H1 (cell line): Measurements from ENCODE around the gene FMC1. TPM values are rescaled to one million over a fixed set of nuclear protein-coding genes. Genes with fewer than 3 reads are reported as not detected.

Experiments used
- CTCF ChIA-PET: fragments of 300-600 bp; sonication (Branson Sonifier 250); formaldehyde crosslinking; loops from one replicate; lab custom pipeline; 2021; ENCODE audit not compliant: partially characterized antibody; lab: Charles Lee
- POLR2A ChIA-PET: fragments of 300-600 bp; sonication (Branson Sonifier 250); formaldehyde crosslinking; loops from one replicate; lab custom pipeline; 2021; ENCODE audit warnings: inconsistent platforms; ENCODE audit not compliant: partially characterized antibody; lab: Charles Lee
- DNase-seq, 2 experiments: peaks; one replicate each; pipeline versions ENCODE4 v3.0.0 to v3.0.0-alpha.2; 2010 to 2022; ENCODE audit warnings: low spot score in 2 of 2, low read depth in 1 of 2, mixed read lengths in 1 of 2
- FAIRE-seq: peaks from 2 replicates; lab custom pipeline; 2011; peaks lifted over from hg19 to GRCh38; lab: Jason Lieb, UNC
- H2AFZ ChIP-seq: 2 replicates; pipeline ENCODE4 v1.8.1; 2012; ENCODE audit warnings: low read length, inconsistent platforms
- H2AK5ac ChIP-seq: 2 replicates; pipeline ENCODE4 v1.6.1; 2013; ENCODE audit warnings: low read depth, low read length
- H2BK120ac ChIP-seq: replicated peaks from 2 replicates; pipeline ENCODE3; 2013; ENCODE audit warnings: low read depth, low read length, inconsistent platforms
- H2BK12ac ChIP-seq: 2 replicates; pipeline ENCODE4 v1.6.1; 2013; ENCODE audit warnings: low read depth, low read length
- H2BK15ac ChIP-seq: 2 replicates; pipeline ENCODE4 v1.6.1; 2013; ENCODE audit warnings: low read length
- H2BK20ac ChIP-seq: 2 replicates; pipeline ENCODE4 v1.6.1; 2013; ENCODE audit warnings: low read length
- H2BK5ac ChIP-seq: 2 replicates; pipeline ENCODE4 v1.6.1; 2013; ENCODE audit warnings: low read depth, low read length
- H3K14ac ChIP-seq: 2 replicates; pipeline ENCODE4 v1.6.1; 2013; ENCODE audit warnings: inconsistent platforms; ENCODE audit not compliant: insufficient read length
- H3K18ac ChIP-seq: 2 replicates; pipeline ENCODE4 v1.6.1; 2013; ENCODE audit warnings: low read length; ENCODE audit errors: extremely low read depth
- H3K23ac ChIP-seq: 2 replicates; pipeline ENCODE4 v1.6.1; 2013; ENCODE audit warnings: inconsistent platforms; ENCODE audit not compliant: insufficient read length
- H3K23me2 ChIP-seq: 2 replicates; pipeline ENCODE4 v1.6.1; 2013; ENCODE audit warnings: low read depth, low read length
- H3K27ac ChIP-seq: 2 replicates; pipeline ENCODE4 v1.6.1; 2011; ENCODE audit warnings: low read depth, low read length, inconsistent platforms
- H3K27me3 ChIP-seq, 4 experiments: replicated peaks in 1 of 4; 1 replicate in 1 of 4; 2 replicates in 3 of 4; pipeline versions ENCODE4 v1.6.1 to v1.8.1; 2011 to 2013; ENCODE audit warnings: low read length in 3 of 4, mild to moderate bottlenecking in 3 of 4, inconsistent platforms in 2 of 4, mixed read lengths in 2 of 4, moderate library complexity in 1 of 4; ENCODE audit not compliant: control insufficient read depth in 3 of 4, insufficient read depth in 3 of 4; ENCODE audit errors: extremely low read depth in 1 of 4
- H3K36me3 ChIP-seq, 4 experiments: 2 replicates each; pipeline versions ENCODE4 v1.6.1 to v1.8.1; 2011 to 2013; ENCODE audit warnings: mild to moderate bottlenecking in 4 of 4, low read length in 3 of 4, moderate library complexity in 2 of 4, control low read depth in 1 of 4, inconsistent platforms in 1 of 4; ENCODE audit not compliant: insufficient read depth in 4 of 4, control insufficient read depth in 2 of 4
- H3K4ac ChIP-seq: replicated peaks from 2 replicates; pipeline ENCODE3; 2013; ENCODE audit warnings: low read length, low read depth, mixed read lengths, inconsistent platforms; ENCODE audit not compliant: insufficient read length
- H3K4me1 ChIP-seq, 4 experiments: replicated peaks in 1 of 4; 1 replicate in 1 of 4; 2 replicates in 3 of 4; pipeline versions ENCODE4 v1.6.1 to v1.8.1; 2011 to 2013; ENCODE audit warnings: low read length in 3 of 4, inconsistent platforms in 2 of 4, mixed read lengths in 1 of 4; ENCODE audit not compliant: insufficient read depth in 4 of 4, control insufficient read depth in 3 of 4
- H3K4me2 ChIP-seq, 2 experiments: 2 replicates each; pipeline versions ENCODE4 v1.6.1 to v1.8.1; 2011 to 2013; ENCODE audit warnings: low read depth in 2 of 2, low read length in 2 of 2, control low read depth in 1 of 2, inconsistent platforms in 1 of 2, mild to moderate bottlenecking in 1 of 2; ENCODE audit not compliant: insufficient read depth in 1 of 2
- H3K4me3 ChIP-seq, 4 experiments: fragments of 200-600, 300-600 bp in 1 of 4; sonication (generic), shearing (Covaris generic), sonication (Bioruptor Twin) in 1 of 4; 2 replicates each; pipeline versions ENCODE4 v1.5.1 to v1.8.1; 2011 to 2016; ENCODE audit warnings: low read length in 4 of 4, low read depth in 3 of 4, control low read depth in 2 of 4, inconsistent platforms in 2 of 4, mild to moderate bottlenecking in 2 of 4, mixed read lengths in 1 of 4, moderate library complexity in 1 of 4; ENCODE audit not compliant: insufficient read depth in 2 of 4; ENCODE audit errors: extremely low read depth in 1 of 4
- H3K56ac ChIP-seq: replicated peaks from 2 replicates; pipeline ENCODE3; 2013; ENCODE audit warnings: low read depth, mild to moderate bottlenecking, mixed read lengths, low read length, inconsistent platforms; ENCODE audit not compliant: insufficient read length
- H3K79me1 ChIP-seq: 2 replicates; pipeline ENCODE4 v1.6.1; 2013; ENCODE audit warnings: low read depth, low read length, control low read depth
- H3K79me2 ChIP-seq, 2 experiments: 2 replicates each; pipeline versions ENCODE4 v1.6.1 to v1.8.1; 2012 to 2013; ENCODE audit warnings: low read length in 2 of 2, mild to moderate bottlenecking in 2 of 2, inconsistent platforms in 1 of 2; ENCODE audit not compliant: insufficient read depth in 2 of 2, control insufficient read depth in 1 of 2
- H3K9ac ChIP-seq, 4 experiments: replicated peaks in 1 of 4; 1 replicate in 1 of 4; 2 replicates in 3 of 4; pipeline versions ENCODE4 v1.6.1 to v1.8.1; 2011 to 2013; ENCODE audit warnings: low read depth in 3 of 4, low read length in 3 of 4, control low read depth in 2 of 4, mild to moderate bottlenecking in 2 of 4, moderate library complexity in 2 of 4, inconsistent platforms in 1 of 4; ENCODE audit errors: extremely low read depth in 1 of 4
- H3K9me3 ChIP-seq, 2 experiments: 2 replicates each; pipeline versions ENCODE4 v1.6.1 to v1.8.1; 2012 to 2013; ENCODE audit warnings: mild to moderate bottlenecking in 2 of 2, moderate library complexity in 2 of 2, control low read depth in 1 of 2, inconsistent platforms in 1 of 2, low read depth in 1 of 2, low read length in 1 of 2, mixed read lengths in 1 of 2; ENCODE audit not compliant: insufficient read depth in 2 of 2
- H4K20me1 ChIP-seq, 2 experiments: replicated peaks in 1 of 2; 2 replicates each; pipeline versions ENCODE3 to v1.8.1; 2011 to 2013; ENCODE audit warnings: inconsistent platforms in 2 of 2, low read length in 2 of 2, mild to moderate bottlenecking in 1 of 2; ENCODE audit not compliant: insufficient read depth in 2 of 2, control insufficient read depth in 1 of 2
- H4K5ac ChIP-seq: 2 replicates; pipeline ENCODE4 v1.6.1; 2013; ENCODE audit warnings: low read length, low read depth, mixed read lengths, inconsistent platforms; ENCODE audit not compliant: insufficient read length
- H4K8ac ChIP-seq: 2 replicates; pipeline ENCODE4 v1.8.0; 2013; ENCODE audit warnings: mild to moderate bottlenecking, moderate library complexity, low read length, inconsistent platforms; ENCODE audit not compliant: insufficient read depth; ENCODE audit errors: extremely low read depth
- H4K91ac ChIP-seq: replicated peaks from 2 replicates; pipeline ENCODE3; 2013; ENCODE audit warnings: low read length, mixed read lengths, inconsistent platforms; ENCODE audit not compliant: insufficient read length
- ASH2L ChIP-seq: fragments of 200-600, 300-600 bp; sonication (generic); IDR thresholded peaks from one replicate; pipeline ENCODE4 v1.7.1; 2017; ENCODE audit warnings: low read length
- GABPA ChIP-seq: IDR thresholded peaks from 2 replicates; pipeline ENCODE4 v1.6.1; 2011; ENCODE audit warnings: mild to moderate bottlenecking, low read length, moderate library complexity, borderline replicate concordance; ENCODE audit not compliant: insufficient read depth
- GTF2F1 ChIP-seq: IDR thresholded peaks from 2 replicates; pipeline ENCODE4 v1.6.1; 2012; ENCODE audit warnings: low read depth, low read length, improper control_type of control experiment, borderline replicate concordance
- JUND ChIP-seq: IDR thresholded peaks from 2 replicates; pipeline ENCODE4 v1.6.1; 2011; ENCODE audit warnings: mild to moderate bottlenecking, improper control_type of control experiment, low read length
- KDM1A ChIP-seq: fragments of 200-600, 300-600 bp; sonication (generic); IDR thresholded peaks from 2 replicates; pipeline ENCODE4 v1.7.1; 2016; ENCODE audit warnings: mild to moderate bottlenecking, low read length, borderline replicate concordance
- NRF1 ChIP-seq: IDR thresholded peaks from 2 replicates; pipeline ENCODE4 v1.6.1; 2011; ENCODE audit warnings: mild to moderate bottlenecking, low read depth, low read length, improper control_type of control experiment
- PHF8 ChIP-seq: fragments of 200-600 bp; sonication (generic); conservative IDR thresholded peaks from 2 replicates; pipeline ENCODE4 v1.7.1; 2012; ENCODE audit warnings: low read depth, mild to moderate bottlenecking, inconsistent platforms, low read length, moderate library complexity
- POLR2AphosphoS5 ChIP-seq: IDR thresholded peaks from 2 replicates; pipeline ENCODE4 v1.6.1; 2011; ENCODE audit warnings: low read depth, low read length
- RAD21 ChIP-seq, 2 experiments: IDR thresholded peaks in 1 of 2; conservative IDR thresholded peaks in 1 of 2; 2 replicates each; pipeline ENCODE4 v1.6.1; 2011; ENCODE audit warnings: low read depth in 2 of 2, low read length in 2 of 2, improper control_type of control experiment in 1 of 2, inconsistent platforms in 1 of 2, mild to moderate bottlenecking in 1 of 2, moderate library complexity in 1 of 2
- SIRT6 ChIP-seq: IDR thresholded peaks from one replicate; pipeline ENCODE4 v1.7.1; 2012; ENCODE audit warnings: low read length, inconsistent platforms
- SRF ChIP-seq: IDR thresholded peaks from 2 replicates; pipeline ENCODE4 v1.6.1; 2011; ENCODE audit warnings: mild to moderate bottlenecking, low read depth, low read length, moderate library complexity
- TBP ChIP-seq: IDR thresholded peaks from 2 replicates; pipeline ENCODE4 v1.6.1; 2011; ENCODE audit warnings: low read depth, low read length, improper control_type of control experiment
- USF2 ChIP-seq: IDR thresholded peaks from 2 replicates; pipeline ENCODE4 v1.6.1; 2011; ENCODE audit warnings: low read length, improper control_type of control experiment
- ZNF274 ChIP-seq: IDR thresholded peaks from 2 replicates; pipeline ENCODE4 v1.7.0; 2012; ENCODE audit warnings: low read length, borderline replicate concordance; ENCODE audit errors: extremely low read depth
- WGBS, 2 experiments: shearing (Covaris generic) in 1 of 2; methylation state at CpG; one replicate each; pipeline versions ENCODE4 v1.1.6 to v1.1.7; 2013 to 2015; ENCODE audit warnings: low lambda C conversion rate in 2 of 2, mixed read lengths in 2 of 2, inconsistent platforms in 1 of 2, low coverage in 1 of 2, missing lambda C conversion rate in 1 of 2; ENCODE audit not compliant: insufficient replicate concordance in 2 of 2, insufficient coverage in 1 of 2, insufficient read length in 1 of 2; ENCODE audit errors: extremely low coverage in 1 of 2, missing lambda C conversion rate in 1 of 2; 5-methylcytosine and 5-hydroxymethylcytosine counted together
- polyA plus RNA-seq, 7 experiments: library from polyadenylated mRNA; depleted of rRNA in 3 of 7; stranded (reverse) in 5 of 7; unstranded in 2 of 7; fragments of >200 nt in 5 of 7; fragments of 200-250 nt in 2 of 7; gene quantifications; 1 replicate in 5 of 7; 2 replicates in 1 of 7; 4 replicates in 1 of 7; pipeline versions ENCODE4 v1.2.1 to v1.2.3, GENCODE V29; 2011 to 2013; ENCODE audit warnings: missing spikeins in 2 of 7, mixed read lengths in 2 of 7
- total RNA-seq: library from RNA; stranded (reverse); fragmentation: NEBNext Ultra II Directional; extraction: Animal tissue kit (Norgen Biotek cat#: 25700); gene quantifications from 2 replicates; pipeline ENCODE4 v1.2.1, GENCODE V29; 2021

FMC1 gene
- total and polyA plus RNA-seq, 2 of the 8 experiments (the other 6 are each of a cell fraction or from before 2014, with no cell fraction given) = 15.8 to 28.4 TPM

DNA sequence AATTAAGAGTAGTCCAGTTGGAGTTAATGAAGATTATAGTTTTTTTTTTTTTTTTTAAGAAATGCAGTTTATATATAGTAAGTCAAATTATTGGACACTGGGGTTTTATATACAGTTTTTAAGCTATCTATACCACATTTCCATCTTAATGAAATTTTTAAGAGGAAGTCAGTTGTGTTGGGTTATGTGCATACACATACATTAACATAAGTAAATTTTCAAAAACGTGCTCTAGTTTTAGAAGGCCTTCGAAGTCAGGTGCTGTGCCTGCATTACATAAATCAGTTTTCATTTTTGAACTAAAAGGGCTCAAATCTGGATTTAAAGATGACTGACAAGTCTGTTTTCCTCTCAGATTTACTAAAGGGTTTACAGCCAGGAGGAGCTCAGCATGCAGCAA is 47.6 kb upstream of the FMC1 start:
- no peak overlapping the region for H2AK5ac ChIP-seq
- no peak overlapping the region for H3K9ac ChIP-seq
- H3K4me1 ChIP-seq = no peaks in the 10 kb centered on the region
- H3K23ac ChIP-seq = no peak overlapping the region
- H3K79me2 ChIP-seq = no peaks in the 10 kb centered on the region
- no peak overlapping the region for H2BK15ac ChIP-seq
- H2BK20ac ChIP-seq = no peak overlapping the region
- H3K36me3 ChIP-seq = peaks cover 0 to 5% (median 2%) of the 10 kb centered on the region in 4 experiments; a peak in 3 of 8 replicates
- H3K4me3 ChIP-seq = no peak overlapping the region
- no peaks in the 10 kb centered on the region for H3K27me3 ChIP-seq
- no peak for FAIRE-seq
- no peak overlapping the region for H3K4ac ChIP-seq
- no peak overlapping the region for H2BK5ac ChIP-seq
- H2BK120ac ChIP-seq = no peak overlapping the region
- H3K4me2 ChIP-seq = no peak overlapping the region
- no peak overlapping the region for H4K5ac ChIP-seq
- H3K18ac ChIP-seq = no peak overlapping the region
- no peak overlapping the region for H3K27ac ChIP-seq
- H3K79me1 ChIP-seq = no peaks in the 10 kb centered on the region; the same call in 1 of the 2 replicates
- ChIA-PET POLR2A (interaction anchor here (0.6 to 1.1 kb wide), 2 partner anchors 10 to 413 kb away, joined by 3 read pairs; no protein-coding TSS in a partner anchor), CTCF (interaction anchor here (1.4 to 2.0 kb wide), 2 partner anchors 9 to 10 kb away, joined by 3 to 5 read pairs; no protein-coding TSS in a partner anchor)
- H3K9me3 ChIP-seq = no peaks in the 10 kb centered on the region
- H3K56ac ChIP-seq = no peak overlapping the region
- no peaks in the 10 kb centered on the region for H3K23me2 ChIP-seq
- H4K20me1 ChIP-seq = no peaks in the 10 kb centered on the region
- DNase-seq = no peak
- no peak overlapping the region for H2BK12ac ChIP-seq
- no peak overlapping the region for H4K91ac ChIP-seq
- WGBS, 2 experiments = 94% methylated on average over 2 of the region's 2 CpGs; no CpG with 5 or more reads in 1 of the 2 experiments
- H2AFZ ChIP-seq = no peak overlapping the region
- TF ChIP-seq USF2 = no peak
- no peak for TF ChIP-seq NRF1
- TF ChIP-seq KDM1A = no peak
- TF ChIP-seq GABPA = no peak
- no peak for TF ChIP-seq RAD21 (IDR thresholded peaks at IDR 0.05 in 1 of 2, conservative IDR thresholded peaks at IDR 0.05 in 1 of 2; ENCODE audit: low read depth in 2 of 2, low read length in 2 of 2)
- TF ChIP-seq SRF = no peak
- TF ChIP-seq SIRT6 = no peak
- no peak for TF ChIP-seq ASH2L
- TF ChIP-seq GTF2F1 = no peak
- TF ChIP-seq PHF8 = no peak
- no peak for TF ChIP-seq POLR2AphosphoS5
- no peak for TF ChIP-seq JUND
- TF ChIP-seq ZNF274 = no peak
- no peak for TF ChIP-seq TBP
- TF ChIP-seq, all 59 proteins: peak for 0
- Histone ChIP-seq H3K14ac (no peak overlapping the region), H4K8ac (no peak overlapping the region)
